ENCODE data around the gene NLRC3.

GRCh38 chr16:3564889-3565141 lies 12.4 kb downstream of the NLRC3 start:
- TF ChIP-seq CTCF (IDR thresholded peaks at IDR 0.05; ENCODE audit: insufficient read depth, low read length, poor library complexity, severe bottlenecking) (no peak), EZH2phosphoT487 (conservative IDR thresholded peaks at IDR 0.05; ENCODE audit: low read length) (no peak)
